ENCODE measurements around the gene RARA. TPM values are rescaled to one million over a fixed set of nuclear protein-coding genes. Genes with fewer than 3 reads are reported as not detected.
A peak's percentile ranks its signal among the peaks of the same experiment; 100 is the strongest.
"Not testable (repeated sequence)": the region's sequence is repeated elsewhere in the genome, so short reads cannot be mapped to it uniquely, and the experiment has no call there.

RARA gene
- total and polyA plus RNA-seq, 12 donors, result 11.2 to 34.0 (median 18.9) TPM

DNA sequence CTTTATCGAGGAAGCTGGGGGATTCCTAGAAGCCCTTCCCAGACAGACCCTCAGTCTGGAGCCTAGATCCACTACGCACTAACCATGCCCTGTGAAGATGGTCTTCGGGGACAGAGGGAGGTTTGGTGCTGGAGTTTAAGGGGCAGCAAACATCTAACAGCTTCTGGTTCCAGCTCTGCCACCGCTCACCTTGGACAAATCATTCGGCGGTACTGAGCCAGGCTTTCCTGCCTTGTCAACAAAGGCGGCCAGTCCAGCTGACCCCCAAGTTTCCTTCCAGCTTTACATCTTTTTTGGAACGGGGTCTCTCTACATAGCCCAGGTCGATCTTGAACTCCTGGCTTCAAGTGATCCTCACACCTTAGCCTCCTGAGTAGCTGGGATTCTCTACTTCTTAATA lies 55.9 kb downstream of the RARA start:
- WGBS, 2 donors, result 72 to 77% methylated on average over 9 of the region's 9 CpGs
- intact Hi-C loops (cut with DNase I), result loop anchor here in 9 of 10 donors (5.0 to 10.0 kb wide), 10 partner anchors 32 to 200 kb away; partner anchors contain the start of genes TOP2A (in 4 of the 9), CCR7 (in 2 of the 9) and IGFBP4 (in 1 of the 9)
- DNase-seq (no peak), ATAC-seq (no peak)
- TF ChIP-seq CTCF (IDR thresholded peaks at IDR 0.05), result no peak
- H3K27ac ChIP-seq, result peak overlapping the region in 3 of 10 donors; percentile 81 to 83 (median 81)
- peaks cover 0 to 25% (median 10%) of the 10 kb centered on the region in 9 donors for H3K4me1 ChIP-seq
- H3K9me3 ChIP-seq, result no peaks in the 10 kb centered on the region
- peak overlapping the region in 8 of 10 donors; percentile 40 to 67 (median 52) for H3K4me3 ChIP-seq
- H3K27me3 ChIP-seq, result peaks cover 0 to 26% (median 0%) of the 10 kb centered on the region in 7 donors
- H3K36me3 ChIP-seq, result peaks cover 0 to 4% (median 0%) of the 10 kb centered on the region in 9 donors

- no peak overlapping the region for H3K27ac ChIP-seq
- H3K36me3 ChIP-seq, result peaks cover 0 to 4% (median 0%) of the 10 kb centered on the region in 9 donors
- H3K4me1 ChIP-seq, result peaks cover 0 to 25% (median 10%) of the 10 kb centered on the region in 9 donors
- H3K9me3 ChIP-seq, result no peaks in the 10 kb centered on the region
- no peak overlapping the region for H3K4me3 ChIP-seq
- TF ChIP-seq CTCF (IDR thresholded peaks at IDR 0.05), result no peak
- intact Hi-C loops (cut with DNase I), result loop anchor here in 4 of 10 donors (5.0 to 10.0 kb wide), 5 partner anchors 36 to 199 kb away; partner anchors contain the start of genes CCR7 (in 2 of the 4), TOP2A (in 2 of the 4) and IGFBP4 (in 1 of the 4)
- 96% methylated on average over 18 of the region's 18 CpGs for WGBS, 2 donors
- ATAC-seq (no peak), DNase-seq (no peak)
- H3K27me3 ChIP-seq, result peaks cover 0 to 21% (median 0%) of the 10 kb centered on the region in 7 donors
Measured at GRCh38 chr17:40366076-40366860, 57.3 kb downstream of the RARA start.

DNA sequence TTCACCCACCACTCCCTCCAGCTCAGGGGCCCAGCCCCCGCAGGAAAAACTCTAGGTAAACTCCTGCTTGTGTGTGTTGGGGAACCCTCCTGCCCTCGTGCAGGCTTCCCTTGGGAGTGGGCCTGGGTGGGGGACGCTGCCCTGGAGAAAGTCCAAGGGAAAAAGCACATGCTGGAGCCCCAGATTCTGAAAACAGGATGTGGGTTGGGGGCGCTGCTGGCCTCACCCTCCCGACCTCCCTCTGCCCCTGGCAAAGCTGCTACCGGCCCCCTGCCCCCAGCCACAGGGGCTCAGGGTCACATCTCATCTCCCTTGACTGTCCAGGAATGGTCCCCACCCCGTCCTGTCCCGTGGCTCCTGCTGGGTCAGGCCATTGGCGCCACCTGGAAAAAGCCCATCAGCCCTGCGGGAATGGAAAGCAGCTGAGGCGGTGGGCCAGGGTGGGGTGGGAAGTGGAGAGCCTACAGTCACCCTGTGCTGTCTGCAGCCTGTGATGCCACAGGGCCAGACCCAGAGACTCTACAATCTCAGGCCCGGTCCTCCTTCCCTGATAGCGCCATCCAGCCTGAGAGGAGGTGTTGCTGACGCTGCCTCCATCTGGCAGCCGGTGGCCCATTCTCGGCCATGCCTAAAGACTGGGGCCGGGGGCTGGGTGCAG lies 58.0 kb downstream of the RARA start:
- 72 to 78% methylated on average over 17 of the region's 17 CpGs for WGBS, 2 donors
- Histone ChIP-seq H3K27ac (no peak overlapping the region), H3K27me3 (peaks cover 0 to 14% (median 0%) of the 10 kb centered on the region in 7 donors), H3K4me1 (peaks cover 0 to 23% (median 10%) of the 10 kb centered on the region in 9 donors), H3K4me3 (no peak overlapping the region), H3K36me3 (peaks cover 0 to 3% (median 0%) of the 10 kb centered on the region in 9 donors), H3K9me3 (no peaks in the 10 kb centered on the region)
- intact Hi-C loops (cut with DNase I), result loop anchor here in 4 of 10 donors (5.0 to 10.0 kb wide), 5 partner anchors 35 to 198 kb away; partner anchors contain the start of genes CCR7 (in 2 of the 4), TOP2A (in 2 of the 4) and IGFBP4 (in 1 of the 4)
- DNase-seq (no peak), ATAC-seq (no peak)
- TF ChIP-seq CTCF (IDR thresholded peaks at IDR 0.05), result no peak

GRCh38 chr17:40367728-40368127 lies 58.7 kb downstream of the RARA start:
- peaks cover 0 to 16% (median 6%) of the 10 kb centered on the region in 9 donors for H3K4me1 ChIP-seq
- H3K27me3 ChIP-seq, H3K27ac ChIP-seq, DNase-seq, H3K36me3 ChIP-seq, H3K4me3 ChIP-seq, H3K9me3 ChIP-seq, ATAC-seq: not testable (repeated sequence)
- intact Hi-C loops (cut with DNase I), result loop anchor here in 4 of 10 donors (5.0 to 10.0 kb wide), 5 partner anchors 35 to 197 kb away; partner anchors contain the start of genes CCR7 (in 2 of the 4), TOP2A (in 2 of the 4) and IGFBP4 (in 1 of the 4)
- 95% methylated on average over 8 of the region's 9 CpGs for WGBS, 2 donors
